Neural progenitor cell (in vitro differentiated cells): ENCODE data around the gene LTBP1. TPM values are rescaled to one million over a fixed set of nuclear protein-coding genes. Genes with fewer than 3 reads are reported as not detected.

Experiments
- DNase-seq: peaks from one replicate; pipeline ENCODE4 v3.0.0-alpha.2; 2016; ENCODE audit warnings: low spot score
- H2AFZ ChIP-seq: fragments of 200-600 bp; sonication (generic); replicated peaks from 2 replicates; pipeline ENCODE4 v1.6.1; 2016; ENCODE audit warnings: antibody characterized with exemption
- H3F3A ChIP-seq: fragments of 200-600 bp; sonication (generic); 2 replicates; pipeline ENCODE4 v1.6.1; 2016; ENCODE audit warnings: antibody characterized with exemption, low read depth
- H3K27ac ChIP-seq: fragments of 200-600 bp; sonication (generic); 2 replicates; pipeline ENCODE4 v1.5.1; 2016; ENCODE audit warnings: mild to moderate bottlenecking
- H3K27me3 ChIP-seq: fragments of 200-600 bp; sonication (generic); 2 replicates; pipeline ENCODE4 v1.6.1; 2016; ENCODE audit warnings: mild to moderate bottlenecking, moderate library complexity
- H3K36me3 ChIP-seq: fragments of 200-600 bp; sonication (generic); 2 replicates; pipeline ENCODE4 v1.5.1; 2016
- H3K4me1 ChIP-seq: fragments of 200-600 bp; sonication (generic); 2 replicates; pipeline ENCODE4 v1.6.1; 2016; ENCODE audit warnings: mixed run types
- H3K4me2 ChIP-seq: fragments of 200-600 bp; sonication (generic); 2 replicates; pipeline ENCODE4 v1.6.1; 2016
- H3K4me3 ChIP-seq: fragments of 200-600 bp; sonication (generic); 2 replicates; pipeline ENCODE4 v1.5.1; 2016
- H3K79me2 ChIP-seq: fragments of 200-600 bp; sonication (generic); 2 replicates; pipeline ENCODE4 v1.6.1; 2016; ENCODE audit warnings: low read depth
- H3K9ac ChIP-seq: fragments of 200-600 bp; sonication (generic); 2 replicates; pipeline ENCODE4 v1.6.1; 2016
- H3K9me3 ChIP-seq: fragments of 200-600 bp; sonication (generic); 2 replicates; pipeline ENCODE4 v1.5.1; 2016; ENCODE audit warnings: low read depth
- H4K20me1 ChIP-seq: fragments of 200-600 bp; sonication (generic); 2 replicates; pipeline ENCODE4 v1.6.1; 2016; ENCODE audit warnings: low read depth
- H3K27ac Mint-ChIP-seq: 3 replicates; pipeline ENCODE4 v1.8.0; 2021; ENCODE audit warnings: mixed read lengths
- H3K27me3 Mint-ChIP-seq: 2 replicates; pipeline ENCODE4 v1.8.0; 2022; ENCODE audit warnings: low read depth, mild to moderate bottlenecking, inconsistent platforms, moderate library complexity, mixed read lengths; ENCODE audit not compliant: insufficient read depth
- H3K36me3 Mint-ChIP-seq: 3 replicates; pipeline ENCODE4 v1.8.0; 2021; ENCODE audit warnings: mixed read lengths
- H3K4me1 Mint-ChIP-seq: 3 replicates; pipeline ENCODE4 v1.8.0; 2021; ENCODE audit warnings: mixed read lengths
- H3K4me3 Mint-ChIP-seq: 3 replicates; pipeline ENCODE4 v1.8.0; 2021; ENCODE audit warnings: mild to moderate bottlenecking, moderate library complexity, mixed read lengths
- H3K9me3 Mint-ChIP-seq: 3 replicates; pipeline ENCODE4 v1.8.0; 2020; ENCODE audit warnings: mixed read lengths
- EZH2 ChIP-seq: fragments of 200-600 bp; sonication (generic); IDR thresholded peaks from 2 replicates; pipeline ENCODE4 v1.6.1; 2017; ENCODE audit warnings: antibody characterized with exemption, mild to moderate bottlenecking, moderate library complexity
- EZH2phosphoT487 ChIP-seq: fragments of 200-600 bp; sonication (generic); IDR thresholded peaks from 2 replicates; pipeline ENCODE4 v1.6.1; 2017; ENCODE audit warnings: antibody characterized with exemption
- total RNA-seq: library from RNA; depleted of rRNA; stranded (reverse); fragments of >200 nt; gene quantifications from 2 replicates; pipeline ENCODE4 v1.2.3, GENCODE V29; 2015; ENCODE audit warnings: low replicate concordance
- TF ChIP-seq, protein P1 (sequence below): fragments of 200-600 bp; sonication (generic); IDR thresholded peaks from 2 replicates; pipeline ENCODE4 v1.5.1; 2017; ENCODE audit warnings: antibody characterized with exemption, mild to moderate bottlenecking

Gene LTBP1
- total RNA-seq, 1 donor from 2014 or later = 50.5 TPM

DNA sequence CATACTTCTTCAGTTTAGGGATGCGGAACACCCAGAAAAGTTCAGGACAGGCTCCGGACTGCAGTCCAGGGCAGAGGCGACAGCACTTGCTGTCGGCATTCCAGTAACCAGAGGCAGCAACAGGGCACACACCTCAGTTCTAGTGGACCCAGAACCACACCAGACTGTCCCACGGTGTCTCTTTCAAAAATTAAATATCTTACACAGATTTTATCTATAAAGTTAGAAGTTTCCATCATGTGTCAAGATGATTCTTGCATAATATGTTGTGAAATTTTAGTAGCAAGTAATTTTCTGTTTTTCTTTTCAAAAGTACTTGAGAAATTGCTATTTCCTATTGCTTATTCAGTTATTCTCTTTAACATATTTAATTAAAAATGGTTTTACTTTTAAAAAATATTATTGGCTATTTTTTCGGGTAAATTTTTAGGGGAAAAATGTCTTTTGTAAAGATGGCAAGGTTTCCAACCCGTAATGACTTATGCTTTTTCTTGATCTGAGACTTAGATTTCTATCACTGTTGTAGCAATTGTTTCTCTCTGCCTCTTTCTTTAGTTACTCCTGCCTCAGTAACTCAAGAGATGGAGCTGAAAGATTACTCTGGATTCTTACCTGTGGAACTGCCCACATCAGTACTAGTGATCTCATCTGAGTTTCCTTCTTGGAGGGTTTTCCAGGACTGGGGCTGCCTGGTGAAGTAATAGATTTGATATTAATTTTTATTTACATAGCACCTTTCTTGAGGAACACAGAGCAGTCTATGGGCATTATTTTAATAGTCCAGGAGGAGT lies 182.7 kb downstream of the LTBP1 start:
- TF ChIP-seq EZH2 (no peak), EZH2phosphoT487 (no peak)
- TF ChIP-seq, protein P1, sequence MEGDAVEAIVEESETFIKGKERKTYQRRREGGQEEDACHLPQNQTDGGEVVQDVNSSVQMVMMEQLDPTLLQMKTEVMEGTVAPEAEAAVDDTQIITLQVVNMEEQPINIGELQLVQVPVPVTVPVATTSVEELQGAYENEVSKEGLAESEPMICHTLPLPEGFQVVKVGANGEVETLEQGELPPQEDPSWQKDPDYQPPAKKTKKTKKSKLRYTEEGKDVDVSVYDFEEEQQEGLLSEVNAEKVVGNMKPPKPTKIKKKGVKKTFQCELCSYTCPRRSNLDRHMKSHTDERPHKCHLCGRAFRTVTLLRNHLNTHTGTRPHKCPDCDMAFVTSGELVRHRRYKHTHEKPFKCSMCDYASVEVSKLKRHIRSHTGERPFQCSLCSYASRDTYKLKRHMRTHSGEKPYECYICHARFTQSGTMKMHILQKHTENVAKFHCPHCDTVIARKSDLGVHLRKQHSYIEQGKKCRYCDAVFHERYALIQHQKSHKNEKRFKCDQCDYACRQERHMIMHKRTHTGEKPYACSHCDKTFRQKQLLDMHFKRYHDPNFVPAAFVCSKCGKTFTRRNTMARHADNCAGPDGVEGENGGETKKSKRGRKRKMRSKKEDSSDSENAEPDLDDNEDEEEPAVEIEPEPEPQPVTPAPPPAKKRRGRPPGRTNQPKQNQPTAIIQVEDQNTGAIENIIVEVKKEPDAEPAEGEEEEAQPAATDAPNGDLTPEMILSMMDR = no peak
- Histone ChIP-seq H3K9ac (no peak overlapping the region), H3K79me2 (no peaks in the 10 kb centered on the region), H3K27me3 (no peaks in the 10 kb centered on the region), H3K36me3 (no peaks in the 10 kb centered on the region), H3F3A (no peaks in the 10 kb centered on the region), H3K27ac (no peak overlapping the region), H3K4me3 (no peak overlapping the region), H3K9me3 (no peaks in the 10 kb centered on the region), H3K4me2 (no peak overlapping the region), H4K20me1 (no peaks in the 10 kb centered on the region), H2AFZ (no peak overlapping the region), H3K4me1 (no peaks in the 10 kb centered on the region)
- Mint-ChIP-seq H3K27ac (no peak overlapping the region), H3K4me3 (no peak overlapping the region), H3K4me1 (peaks cover 12% of the 10 kb centered on the region), H3K27me3 (peaks cover 3% of the 10 kb centered on the region), H3K9me3 (no peaks in the 10 kb centered on the region), H3K36me3 (no peaks in the 10 kb centered on the region)
- DNase-seq = no peak

DNA sequence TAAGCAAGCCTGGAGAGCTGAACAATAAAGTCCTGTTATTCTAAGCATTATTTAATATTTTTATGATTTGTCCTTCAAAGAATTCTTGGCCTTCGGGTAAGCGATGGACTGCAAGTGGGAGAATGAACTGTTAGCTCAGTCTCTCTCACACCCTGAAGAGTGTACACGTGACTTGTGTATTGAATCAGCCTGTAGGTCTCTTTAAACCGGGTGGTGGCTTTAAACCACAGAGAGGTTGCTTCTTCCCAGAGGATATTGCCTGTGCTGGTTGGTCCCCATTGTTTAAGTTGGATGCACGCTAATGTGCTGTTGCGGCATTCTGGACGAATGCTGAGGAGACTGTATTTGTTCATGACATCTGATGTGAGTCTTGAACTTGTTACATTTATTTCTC lies 183.3 kb downstream of the LTBP1 start:
- Histone ChIP-seq H3K36me3 (no peaks in the 10 kb centered on the region), H3K4me1 (no peaks in the 10 kb centered on the region), H3K9ac (no peak overlapping the region), H3K4me3 (no peak overlapping the region), H3K4me2 (no peak overlapping the region), H3K9me3 (no peaks in the 10 kb centered on the region), H2AFZ (no peak overlapping the region), H3K27me3 (no peaks in the 10 kb centered on the region), H3K79me2 (no peaks in the 10 kb centered on the region), H4K20me1 (no peaks in the 10 kb centered on the region), H3F3A (no peaks in the 10 kb centered on the region), H3K27ac (no peak overlapping the region)
- TF ChIP-seq EZH2 = no peak
- TF ChIP-seq EZH2phosphoT487 = no peak
- TF ChIP-seq, protein P1 = no peak
- H3K9me3 Mint-ChIP-seq = no peaks in the 10 kb centered on the region
- no peak overlapping the region for H3K4me3 Mint-ChIP-seq
- DNase-seq = no peak
- H3K27me3 Mint-ChIP-seq = peaks cover 3% of the 10 kb centered on the region
- H3K4me1 Mint-ChIP-seq = peaks cover 17% of the 10 kb centered on the region
- no peaks in the 10 kb centered on the region for H3K36me3 Mint-ChIP-seq
- H3K27ac Mint-ChIP-seq = no peak overlapping the region

DNA sequence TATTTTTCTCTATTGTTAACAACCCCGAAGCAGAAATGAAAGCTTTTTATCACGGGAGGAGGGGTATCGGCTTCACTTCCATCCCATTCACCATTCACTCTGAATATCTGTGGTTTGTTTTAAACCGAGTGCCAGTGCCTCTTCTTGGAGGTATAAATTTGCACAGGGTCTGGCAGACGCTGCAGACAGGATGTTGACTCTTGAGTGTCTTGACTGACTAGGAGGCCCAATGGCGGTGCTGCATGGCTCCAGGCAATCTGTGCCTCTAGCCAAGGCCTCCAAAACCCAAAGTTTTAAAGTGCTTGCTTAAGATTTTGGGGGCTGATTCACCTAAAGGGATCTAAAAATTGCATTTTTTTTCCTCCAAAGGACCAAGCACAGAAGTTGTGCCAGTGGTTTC lies 183.8 kb downstream of the LTBP1 start:
- Histone ChIP-seq H2AFZ (no peak overlapping the region), H3K27me3 (no peaks in the 10 kb centered on the region), H3K9ac (no peak overlapping the region), H3F3A (no peaks in the 10 kb centered on the region), H3K27ac (no peak overlapping the region), H3K4me1 (no peaks in the 10 kb centered on the region), H3K79me2 (no peaks in the 10 kb centered on the region), H3K4me3 (no peak overlapping the region), H3K9me3 (no peaks in the 10 kb centered on the region), H4K20me1 (no peaks in the 10 kb centered on the region), H3K4me2 (no peak overlapping the region), H3K36me3 (no peaks in the 10 kb centered on the region)
- Mint-ChIP-seq H3K4me3 (no peak overlapping the region), H3K27me3 (peaks cover 3% of the 10 kb centered on the region), H3K4me1 (peaks cover 17% of the 10 kb centered on the region), H3K9me3 (no peaks in the 10 kb centered on the region), H3K27ac (no peak overlapping the region), H3K36me3 (no peaks in the 10 kb centered on the region)
- no peak for DNase-seq
- TF ChIP-seq EZH2phosphoT487 = no peak
- TF ChIP-seq, protein P1 = no peak
- TF ChIP-seq EZH2 = no peak
